ENCODE measurements around the gene MCTP2.

The MCTP2 gene

DNA sequence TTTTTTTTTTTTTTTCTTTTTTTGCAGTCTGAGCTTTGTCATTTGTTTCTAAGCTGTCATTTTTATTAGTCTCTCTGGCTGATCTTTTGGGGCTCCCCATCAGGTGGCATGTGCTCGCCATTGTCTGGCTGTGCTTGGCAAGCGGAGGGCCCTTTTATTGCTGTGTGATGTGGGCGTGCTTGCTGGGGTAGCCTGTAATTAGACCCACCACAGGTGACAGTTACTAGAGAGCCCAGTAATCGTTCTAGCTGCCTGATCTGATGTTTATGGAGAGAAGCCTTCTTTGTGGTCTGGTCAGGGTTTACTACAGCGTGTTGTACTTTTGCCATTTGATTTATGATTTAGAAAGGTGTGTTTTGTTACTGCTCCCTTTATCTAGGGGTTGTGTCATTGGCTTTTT lies 179.9 kb downstream of the MCTP2 start (continued):
- TF ChIP-seq ZNF211 (tag by site-specific recombination; IDR thresholded peaks at IDR 0.05; ENCODE audit: low read depth) (no peak), ZNF626 (tag by site-specific recombination; IDR thresholded peaks at IDR 0.05) (no peak), ZSCAN23 (tag by site-specific recombination; IDR thresholded peaks at IDR 0.05) (no peak), ZNF623 (tag by site-specific recombination; IDR thresholded peaks at IDR 0.05) (no peak), ZNF350 (tag by site-specific recombination; IDR thresholded peaks at IDR 0.05) (no peak), ZNF19 (tag by site-specific recombination; IDR thresholded peaks at IDR 0.05; ENCODE audit: low read depth) (no peak), ZNF48 (tag by site-specific recombination; IDR thresholded peaks at IDR 0.05) (no peak), GLIS1 (tag by site-specific recombination; IDR thresholded peaks at IDR 0.05) (peak; percentile 61), ZXDB (tag by site-specific recombination; IDR thresholded peaks at IDR 0.05) (no peak), ZNF514 (tag by site-specific recombination; IDR thresholded peaks at IDR 0.05) (no peak), KLF1 (tag by site-specific recombination; IDR thresholded peaks at IDR 0.05) (no peak), GLI2 (tag by site-specific recombination; IDR thresholded peaks at IDR 0.05; ENCODE audit: borderline replicate concordance, low read depth) (no peak), ZFP3 (tag by site-specific recombination; IDR thresholded peaks at IDR 0.05; ENCODE audit: low read depth) (no peak), ZNF645 (tag by site-specific recombination; IDR thresholded peaks at IDR 0.05) (no peak), ZFP69B (tag by site-specific recombination; IDR thresholded peaks at IDR 0.05) (no peak), ZBTB7A (tag by site-specific recombination; IDR thresholded peaks at IDR 0.05; ENCODE audit: low read depth) (no peak), SALL2 (tag by site-specific recombination; IDR thresholded peaks at IDR 0.05; ENCODE audit: borderline replicate concordance) (no peak), REPIN1 (tag by site-specific recombination; IDR thresholded peaks at IDR 0.05; ENCODE audit: low read depth) (no peak), ZNF473 (tag by site-specific recombination; IDR thresholded peaks at IDR 0.05) (no peak), ZNF571 (tag by site-specific recombination; IDR thresholded peaks at IDR 0.05) (no peak), SCRT2 (tag by site-specific recombination; IDR thresholded peaks at IDR 0.05) (0 out of 2 replicates have a peak, but pooled peaks have one; percentile 24), ZNF449 (tag by site-specific recombination; IDR thresholded peaks at IDR 0.05) (no peak)
- TF ChIP-seq, protein P1, sequence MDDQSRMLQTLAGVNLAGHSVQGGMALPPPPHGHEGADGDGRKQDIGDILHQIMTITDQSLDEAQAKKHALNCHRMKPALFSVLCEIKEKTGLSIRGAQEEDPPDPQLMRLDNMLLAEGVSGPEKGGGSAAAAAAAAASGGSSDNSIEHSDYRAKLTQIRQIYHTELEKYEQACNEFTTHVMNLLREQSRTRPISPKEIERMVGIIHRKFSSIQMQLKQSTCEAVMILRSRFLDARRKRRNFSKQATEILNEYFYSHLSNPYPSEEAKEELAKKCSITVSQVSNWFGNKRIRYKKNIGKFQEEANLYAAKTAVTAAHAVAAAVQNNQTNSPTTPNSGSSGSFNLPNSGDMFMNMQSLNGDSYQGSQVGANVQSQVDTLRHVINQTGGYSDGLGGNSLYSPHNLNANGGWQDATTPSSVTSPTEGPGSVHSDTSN (CRISPR knock-in tag; IDR thresholded peaks at IDR 0.05) = no peak
- TF ChIP-seq, protein P2, sequence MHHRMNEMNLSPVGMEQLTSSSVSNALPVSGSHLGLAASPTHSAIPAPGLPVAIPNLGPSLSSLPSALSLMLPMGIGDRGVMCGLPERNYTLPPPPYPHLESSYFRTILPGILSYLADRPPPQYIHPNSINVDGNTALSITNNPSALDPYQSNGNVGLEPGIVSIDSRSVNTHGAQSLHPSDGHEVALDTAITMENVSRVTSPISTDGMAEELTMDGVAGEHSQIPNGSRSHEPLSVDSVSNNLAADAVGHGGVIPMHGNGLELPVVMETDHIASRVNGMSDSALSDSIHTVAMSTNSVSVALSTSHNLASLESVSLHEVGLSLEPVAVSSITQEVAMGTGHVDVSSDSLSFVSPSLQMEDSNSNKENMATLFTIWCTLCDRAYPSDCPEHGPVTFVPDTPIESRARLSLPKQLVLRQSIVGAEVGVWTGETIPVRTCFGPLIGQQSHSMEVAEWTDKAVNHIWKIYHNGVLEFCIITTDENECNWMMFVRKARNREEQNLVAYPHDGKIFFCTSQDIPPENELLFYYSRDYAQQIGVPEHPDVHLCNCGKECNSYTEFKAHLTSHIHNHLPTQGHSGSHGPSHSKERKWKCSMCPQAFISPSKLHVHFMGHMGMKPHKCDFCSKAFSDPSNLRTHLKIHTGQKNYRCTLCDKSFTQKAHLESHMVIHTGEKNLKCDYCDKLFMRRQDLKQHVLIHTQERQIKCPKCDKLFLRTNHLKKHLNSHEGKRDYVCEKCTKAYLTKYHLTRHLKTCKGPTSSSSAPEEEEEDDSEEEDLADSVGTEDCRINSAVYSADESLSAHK (tag by site-specific recombination; IDR thresholded peaks at IDR 0.05) = no peak
- TF ChIP-seq, protein P3, sequence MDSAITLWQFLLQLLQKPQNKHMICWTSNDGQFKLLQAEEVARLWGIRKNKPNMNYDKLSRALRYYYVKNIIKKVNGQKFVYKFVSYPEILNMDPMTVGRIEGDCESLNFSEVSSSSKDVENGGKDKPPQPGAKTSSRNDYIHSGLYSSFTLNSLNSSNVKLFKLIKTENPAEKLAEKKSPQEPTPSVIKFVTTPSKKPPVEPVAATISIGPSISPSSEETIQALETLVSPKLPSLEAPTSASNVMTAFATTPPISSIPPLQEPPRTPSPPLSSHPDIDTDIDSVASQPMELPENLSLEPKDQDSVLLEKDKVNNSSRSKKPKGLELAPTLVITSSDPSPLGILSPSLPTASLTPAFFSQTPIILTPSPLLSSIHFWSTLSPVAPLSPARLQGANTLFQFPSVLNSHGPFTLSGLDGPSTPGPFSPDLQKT (IDR thresholded peaks at IDR 0.05; ENCODE audit: borderline replicate concordance, low read depth, low read length) = no peak
- TF ChIP-seq, protein P4, sequence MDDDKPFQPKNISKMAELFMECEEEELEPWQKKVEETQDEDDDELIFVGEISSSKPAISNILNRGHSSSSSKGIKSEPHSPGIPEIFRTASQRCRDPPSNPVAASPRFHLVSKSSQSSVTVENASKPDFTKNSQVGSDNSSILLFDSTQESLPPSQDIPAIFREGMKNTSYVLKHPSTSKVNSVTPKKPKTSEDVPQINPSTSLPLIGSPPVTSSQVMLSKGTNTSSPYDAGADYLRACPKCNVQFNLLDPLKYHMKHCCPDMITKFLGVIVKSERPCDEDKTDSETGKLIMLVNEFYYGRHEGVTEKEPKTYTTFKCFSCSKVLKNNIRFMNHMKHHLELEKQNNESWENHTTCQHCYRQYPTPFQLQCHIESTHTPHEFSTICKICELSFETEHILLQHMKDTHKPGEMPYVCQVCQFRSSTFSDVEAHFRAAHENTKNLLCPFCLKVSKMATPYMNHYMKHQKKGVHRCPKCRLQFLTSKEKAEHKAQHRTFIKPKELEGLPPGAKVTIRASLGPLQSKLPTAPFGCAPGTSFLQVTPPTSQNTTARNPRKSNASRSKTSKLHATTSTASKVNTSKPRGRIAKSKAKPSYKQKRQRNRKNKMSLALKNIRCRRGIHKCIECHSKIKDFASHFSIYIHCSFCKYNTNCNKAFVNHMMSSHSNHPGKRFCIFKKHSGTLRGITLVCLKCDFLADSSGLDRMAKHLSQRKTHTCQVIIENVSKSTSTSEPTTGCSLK (tag by site-specific recombination; IDR thresholded peaks at IDR 0.05) = no peak
- TF ChIP-seq, protein P5, sequence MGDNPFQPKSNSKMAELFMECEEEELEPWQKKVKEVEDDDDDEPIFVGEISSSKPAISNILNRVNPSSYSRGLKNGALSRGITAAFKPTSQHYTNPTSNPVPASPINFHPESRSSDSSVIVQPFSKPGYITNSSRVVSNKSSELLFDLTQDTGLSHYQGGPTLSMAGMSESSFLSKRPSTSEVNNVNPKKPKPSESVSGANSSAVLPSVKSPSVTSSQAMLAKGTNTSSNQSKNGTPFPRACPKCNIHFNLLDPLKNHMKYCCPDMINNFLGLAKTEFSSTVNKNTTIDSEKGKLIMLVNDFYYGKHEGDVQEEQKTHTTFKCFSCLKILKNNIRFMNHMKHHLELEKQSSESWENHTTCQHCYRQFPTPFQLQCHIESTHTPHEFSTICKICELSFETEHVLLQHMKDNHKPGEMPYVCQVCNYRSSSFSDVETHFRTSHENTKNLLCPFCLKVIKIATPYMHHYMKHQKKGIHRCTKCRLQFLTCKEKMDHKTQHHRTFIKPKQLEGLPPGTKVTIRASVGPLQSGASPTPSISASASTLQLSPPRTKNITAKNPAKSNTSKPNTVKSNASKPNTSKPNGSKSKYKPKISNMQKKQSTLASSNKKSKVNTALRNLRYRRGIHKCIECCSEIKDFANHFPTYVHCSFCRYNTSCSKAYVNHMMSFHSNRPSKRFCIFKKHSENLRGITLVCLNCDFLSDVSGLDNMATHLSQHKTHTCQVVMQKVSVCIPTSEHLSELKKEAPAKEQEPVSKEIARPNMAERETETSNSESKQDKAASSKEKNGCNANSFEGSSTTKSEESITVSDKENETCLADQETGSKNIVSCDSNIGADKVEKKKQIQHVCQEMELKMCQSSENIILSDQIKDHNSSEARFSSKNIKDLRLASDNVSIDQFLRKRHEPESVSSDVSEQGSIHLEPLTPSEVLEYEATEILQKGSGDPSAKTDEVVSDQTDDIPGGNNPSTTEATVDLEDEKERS (tag by site-specific recombination; IDR thresholded peaks at IDR 0.05) = no peak
